Measurements from ENCODE around the gene EPHA4. TPM values are rescaled to one million over a fixed set of nuclear protein-coding genes. Genes with fewer than 3 reads are reported as not detected.

EPHA4 gene
- total RNA-seq = 1 to 10 TPM; 8.2 to 9.7 TPM
- 1 to 10 TPM in 1 of 3 donors, under 1 TPM in 2; 0.41 to 4.5 (median 0.46) TPM for polyA plus RNA-seq
- total RNA-seq = 0.17 to 9.3 (median 4.8) reads per million in 6 experiments

- peak within 1 kb of the TSS; percentile 80 to 97 (median 90) for H3K4me3 Mint-ChIP-seq
- peaks cover 15 to 46% (median 42%) of the 10 kb centered on the region in 4 donors for H3K4me1 Mint-ChIP-seq
- H3K9me3 Mint-ChIP-seq = no peaks in the 10 kb centered on the region
- peak; percentile 67 to 86 (median 80) for DNase-seq
- peaks cover 0 to 5% (median 0%) of the 10 kb centered on the region in 3 donors for H3K36me3 Mint-ChIP-seq
- POLR2A ChIA-PET = interaction anchor here (0.6 to 1.6 kb wide), 2 partner anchors 51 to 54 kb away, joined by 3 to 4 read pairs; no protein-coding TSS in a partner anchor
- H3K27me3 Mint-ChIP-seq = peaks cover 36 to 73% (median 57%) of the 10 kb centered on the region in 5 donors
- ATAC-seq = peak; percentile 88 to 89
- peak within 1 kb of the TSS; percentile 63 to 94 (median 84) for H3K27ac Mint-ChIP-seq
Observed at GRCh38 chr2:221572219-221572820, at the start of gene EPHA4. TSS of gene EPHA4 (minus strand) at chr2:221572304. CDS start at chr2:221572248, 56 bp downstream.

- POLR2A ChIA-PET = no interaction called here
- Mint-ChIP-seq H3K4me3 (no peak overlapping the region), H3K9me3 (no peaks in the 10 kb centered on the region), H3K27me3 (peaks cover 0 to 3% (median 2%) of the 10 kb centered on the region in 5 donors), H3K4me1 (peaks cover 0 to 1% (median 0%) of the 10 kb centered on the region in 4 donors), H3K27ac (no peak overlapping the region), H3K36me3 (no peaks in the 10 kb centered on the region)
- DNase-seq (no peak), ATAC-seq (no peak)
Observed at GRCh38 chr2:221618007-221618406, 45.9 kb upstream of the EPHA4 start.

- peaks cover 0 to 1% (median 0%) of the 10 kb centered on the region in 4 donors for H3K4me1 Mint-ChIP-seq
- no peaks in the 10 kb centered on the region for H3K9me3 Mint-ChIP-seq
- H3K27ac Mint-ChIP-seq = no peak overlapping the region
- no peak overlapping the region for H3K4me3 Mint-ChIP-seq
- no peak for ATAC-seq
- no peaks in the 10 kb centered on the region for H3K36me3 Mint-ChIP-seq
- POLR2A ChIA-PET = no interaction called here
- H3K27me3 Mint-ChIP-seq = peaks cover 4 to 17% (median 13%) of the 10 kb centered on the region in 5 donors
- DNase-seq = no peak
Observed at GRCh38 chr2:221616561-221616960, 44.5 kb upstream of the EPHA4 start.

- Mint-ChIP-seq H3K9me3 (no peaks in the 10 kb centered on the region), H3K4me1 (peaks cover 0 to 1% (median 0%) of the 10 kb centered on the region in 4 donors), H3K27ac (no peak overlapping the region), H3K27me3 (peaks cover 10 to 34% (median 21%) of the 10 kb centered on the region in 5 donors), H3K4me3 (no peak overlapping the region), H3K36me3 (no peaks in the 10 kb centered on the region)
- ATAC-seq = no peak
- DNase-seq = no peak
- POLR2A ChIA-PET = no interaction called here
Observed at GRCh38 chr2:221614274-221614673, 42.2 kb upstream of the EPHA4 start.

GRCh38 chr2:221612800-221613199 is 40.7 kb upstream of the EPHA4 start:
- POLR2A ChIA-PET = interaction anchor here (0.6 kb wide), 1 partner anchor 11 kb away, joined by 3 read pairs; no protein-coding TSS in a partner anchor
- Mint-ChIP-seq H3K4me3 (no peak overlapping the region), H3K36me3 (no peaks in the 10 kb centered on the region), H3K4me1 (peaks cover 0 to 1% (median 0%) of the 10 kb centered on the region in 4 donors), H3K9me3 (no peaks in the 10 kb centered on the region), H3K27me3 (peaks cover 10 to 34% (median 21%) of the 10 kb centered on the region in 5 donors), H3K27ac (no peak overlapping the region)
- no peak for ATAC-seq
- no peak for DNase-seq

GRCh38 chr2:221612161-221612560 is 40.1 kb upstream of the EPHA4 start:
- no peak for DNase-seq
- H3K9me3 Mint-ChIP-seq = no peaks in the 10 kb centered on the region
- peak overlapping the region in 1 of 10 donors; percentile 67 for H3K27ac Mint-ChIP-seq
- no peak for ATAC-seq
- H3K4me3 Mint-ChIP-seq = no peak overlapping the region
- H3K36me3 Mint-ChIP-seq = no peaks in the 10 kb centered on the region
- peaks cover 0 to 1% (median 0%) of the 10 kb centered on the region in 4 donors for H3K4me1 Mint-ChIP-seq
- POLR2A ChIA-PET = interaction anchor here (0.6 kb wide), 1 partner anchor 11 kb away, joined by 3 read pairs; no protein-coding TSS in a partner anchor
- H3K27me3 Mint-ChIP-seq = peaks cover 10 to 34% (median 21%) of the 10 kb centered on the region in 5 donors

- DNase-seq (no peak), ATAC-seq (no peak)
- Mint-ChIP-seq H3K27me3 (peaks cover 12 to 34% (median 21%) of the 10 kb centered on the region in 5 donors), H3K4me3 (no peak overlapping the region), H3K9me3 (no peaks in the 10 kb centered on the region), H3K36me3 (no peaks in the 10 kb centered on the region), H3K4me1 (peaks cover 0 to 1% (median 0%) of the 10 kb centered on the region in 4 donors), H3K27ac (no peak overlapping the region)
- POLR2A ChIA-PET = no interaction called here
Observed at GRCh38 chr2:221610675-221611074, 38.6 kb upstream of the EPHA4 start.

- Mint-ChIP-seq H3K9me3 (no peaks in the 10 kb centered on the region), H3K4me1 (peaks cover 0 to 1% (median 0%) of the 10 kb centered on the region in 4 donors), H3K36me3 (no peaks in the 10 kb centered on the region), H3K4me3 (no peak overlapping the region), H3K27me3 (peaks cover 12 to 34% (median 21%) of the 10 kb centered on the region in 5 donors), H3K27ac (no peak overlapping the region)
- ATAC-seq (no peak), DNase-seq (no peak)
- POLR2A ChIA-PET = no interaction called here
Observed at GRCh38 chr2:221610255-221610654, 38.2 kb upstream of the EPHA4 start.

- ATAC-seq (no peak), DNase-seq (no peak)
- Mint-ChIP-seq H3K27ac (no peak overlapping the region), H3K27me3 (peaks cover 12 to 34% (median 19%) of the 10 kb centered on the region in 5 donors), H3K4me3 (no peak overlapping the region), H3K36me3 (no peaks in the 10 kb centered on the region), H3K9me3 (no peaks in the 10 kb centered on the region), H3K4me1 (no peaks in the 10 kb centered on the region)
- POLR2A ChIA-PET = no interaction called here
Observed at GRCh38 chr2:221608442-221608841, 36.3 kb upstream of the EPHA4 start.

- no peaks in the 10 kb centered on the region for H3K9me3 Mint-ChIP-seq
- no peak overlapping the region for H3K4me3 Mint-ChIP-seq
- ATAC-seq = no peak
- no peaks in the 10 kb centered on the region for H3K4me1 Mint-ChIP-seq
- H3K27ac Mint-ChIP-seq = no peak overlapping the region
- POLR2A ChIA-PET = no interaction called here
- peaks cover 7 to 18% (median 8%) of the 10 kb centered on the region in 5 donors for H3K27me3 Mint-ChIP-seq
- no peaks in the 10 kb centered on the region for H3K36me3 Mint-ChIP-seq
- DNase-seq = no peak
Observed at GRCh38 chr2:221606424-221606823, 34.3 kb upstream of the EPHA4 start.

GRCh38 chr2:221605751-221606240 is 33.7 kb upstream of the EPHA4 start:
- Mint-ChIP-seq H3K4me3 (no peak overlapping the region), H3K9me3 (no peaks in the 10 kb centered on the region), H3K4me1 (no peaks in the 10 kb centered on the region), H3K36me3 (no peaks in the 10 kb centered on the region), H3K27me3 (peaks cover 5 to 11% (median 8%) of the 10 kb centered on the region in 5 donors), H3K27ac (no peak overlapping the region)
- POLR2A ChIA-PET = no interaction called here
- DNase-seq (no peak), ATAC-seq (no peak)

GRCh38 chr2:221602938-221603337 is 30.8 kb upstream of the EPHA4 start:
- no peaks in the 10 kb centered on the region for H3K9me3 Mint-ChIP-seq
- no peaks in the 10 kb centered on the region for H3K36me3 Mint-ChIP-seq
- no peak for DNase-seq
- ATAC-seq = no peak
- peaks cover 2 to 10% (median 4%) of the 10 kb centered on the region in 5 donors for H3K27me3 Mint-ChIP-seq
- no peak overlapping the region for H3K27ac Mint-ChIP-seq
- no peaks in the 10 kb centered on the region for H3K4me1 Mint-ChIP-seq
- POLR2A ChIA-PET = no interaction called here
- no peak overlapping the region for H3K4me3 Mint-ChIP-seq

- POLR2A ChIA-PET = no interaction called here
- ATAC-seq (no peak), DNase-seq (no peak)
- no peaks in the 10 kb centered on the region for H3K9me3 Mint-ChIP-seq
- no peak overlapping the region for H3K27ac Mint-ChIP-seq
- H3K36me3 Mint-ChIP-seq = no peaks in the 10 kb centered on the region
- H3K4me3 Mint-ChIP-seq = no peak overlapping the region
- H3K4me1 Mint-ChIP-seq = no peaks in the 10 kb centered on the region
- peaks cover 2 to 10% (median 5%) of the 10 kb centered on the region in 5 donors for H3K27me3 Mint-ChIP-seq
Observed at GRCh38 chr2:221601376-221601775, 29.3 kb upstream of the EPHA4 start.

Measured in naive thymus-derived CD8-positive, alpha-beta T cell (primary cell).